ENCODE results near the gene C1QTNF12. TPM values are rescaled to one million over a fixed set of nuclear protein-coding genes. Genes with fewer than 3 reads are reported as not detected.

C1QTNF12 gene
- polyA plus RNA-seq, 3 donors: 1.1 TPM; not detected in 2

GRCh38 chr1:1218524-1219200, 27.9 kb downstream of the C1QTNF12 start:
- H3K36me3 ChIP-seq (replicated peaks in 1 of 2; ENCODE audit: control insufficient read depth in 1 of 2, insufficient read depth in 2 of 2, low read length in 2 of 2): peaks cover 71 to 74% of the 10 kb centered on the region in 2 donors
- H3K4me2 ChIP-seq (replicated peaks; ENCODE audit: extremely low read depth, low read length, poor library complexity, severe bottlenecking): no peak overlapping the region
- H3K9me3 ChIP-seq (replicated peaks in 1 of 2; ENCODE audit: control insufficient read depth in 1 of 2, insufficient read depth in 1 of 2, low read length in 2 of 2): no peaks in the 10 kb centered on the region
- no peaks in the 10 kb centered on the region for H3K4me1 ChIP-seq (ENCODE audit: control insufficient read depth in 1 of 2, insufficient read depth in 2 of 2, low read length in 2 of 2)
- no peak for DNase-seq
- peaks cover 62% of the 10 kb centered on the region for H4K20me1 ChIP-seq (ENCODE audit: insufficient read depth, low read length)
- no peak overlapping the region for H3K27ac ChIP-seq (ENCODE audit: low read depth in 1 of 2, low read length in 2 of 2)
- intact Hi-C loops (cut with micrococcal nuclease): no loop called here
- 98% methylated on average over 36 of the region's 36 CpGs for WGBS (ENCODE audit: insufficient coverage)
- Mint-ChIP-seq H3K4me1 (peaks cover 2% of the 10 kb centered on the region), H3K27ac (no peak overlapping the region), H3K36me3 (peaks cover 54 to 67% of the 10 kb centered on the region in 2 donors), H3K9me3 (no peaks in the 10 kb centered on the region), H3K27me3 (ENCODE audit: low read depth in 3 of 3) (peaks cover 11 to 14% (median 11%) of the 10 kb centered on the region in 3 donors), H3K4me3 (no peak overlapping the region)
- no peak for TF ChIP-seq CTCF (IDR thresholded peaks at IDR 0.05)
- no peak overlapping the region for H3K4me3 ChIP-seq (replicated peaks in 1 of 3; ENCODE audit: low read depth in 2 of 3, low read length in 3 of 3)
- no peak overlapping the region for H3K9ac ChIP-seq (ENCODE audit: insufficient read depth, low read length, poor library complexity, severe bottlenecking)
- H3K79me2 ChIP-seq (ENCODE audit: insufficient read depth, low read length): peaks cover 3% of the 10 kb centered on the region
- peaks cover 0 to 7% of the 10 kb centered on the region in 2 donors for H3K27me3 ChIP-seq (ENCODE audit: control insufficient read depth in 2 of 2, insufficient read depth in 2 of 2, low read length in 2 of 2)
- no peak overlapping the region for H2AFZ ChIP-seq (ENCODE audit: insufficient read depth, low read depth, low read length, poor library complexity, severe bottlenecking)

GRCh38 chr1:1217621-1218523, 28.6 kb downstream of the C1QTNF12 start:
- peaks cover 64 to 67% of the 10 kb centered on the region in 2 donors for H3K36me3 ChIP-seq (replicated peaks in 1 of 2; ENCODE audit: control insufficient read depth in 1 of 2, insufficient read depth in 2 of 2, low read length in 2 of 2)

More at GRCh38 chr1:1217621-1218523, 28.6 kb downstream of the C1QTNF12 start:
- Mint-ChIP-seq H3K9me3 (no peaks in the 10 kb centered on the region), H3K4me3 (no peak overlapping the region), H3K27me3 (ENCODE audit: low read depth in 3 of 3) (peaks cover 11 to 22% (median 17%) of the 10 kb centered on the region in 3 donors), H3K27ac (peak overlapping the region in 2 of 7 donors; percentile 19 to 24), H3K36me3 (peaks cover 47 to 59% of the 10 kb centered on the region in 2 donors), H3K4me1 (peaks cover 2% of the 10 kb centered on the region)
- Histone ChIP-seq H3K79me2 (ENCODE audit: insufficient read depth, low read length) (peaks cover 3% of the 10 kb centered on the region), H3K27ac (ENCODE audit: low read depth in 1 of 2, low read length in 2 of 2) (no peak overlapping the region), H3K4me1 (ENCODE audit: control insufficient read depth in 1 of 2, insufficient read depth in 2 of 2, low read length in 2 of 2) (peaks cover 3 to 6% of the 10 kb centered on the region in 2 donors), H3K4me2 (replicated peaks; ENCODE audit: extremely low read depth, low read length, poor library complexity, severe bottlenecking) (no peak overlapping the region), H3K4me3 (replicated peaks in 1 of 3; ENCODE audit: low read depth in 2 of 3, low read length in 3 of 3) (no peak overlapping the region), H2AFZ (ENCODE audit: insufficient read depth, low read depth, low read length, poor library complexity, severe bottlenecking) (no peak overlapping the region), H3K9me3 (replicated peaks in 1 of 2; ENCODE audit: control insufficient read depth in 1 of 2, insufficient read depth in 1 of 2, low read length in 2 of 2) (no peaks in the 10 kb centered on the region), H3K27me3 (ENCODE audit: control insufficient read depth in 2 of 2, insufficient read depth in 2 of 2, low read length in 2 of 2) (peaks cover 0 to 15% of the 10 kb centered on the region in 2 donors), H4K20me1 (ENCODE audit: insufficient read depth, low read length) (peaks cover 56% of the 10 kb centered on the region), H3K9ac (ENCODE audit: insufficient read depth, low read length, poor library complexity, severe bottlenecking) (no peak overlapping the region)
- no peak for DNase-seq
- no peak for TF ChIP-seq CTCF (IDR thresholded peaks at IDR 0.05)
- intact Hi-C loops (cut with micrococcal nuclease): no loop called here
- WGBS (ENCODE audit: insufficient coverage): 94% methylated on average over 50 of the region's 52 CpGs
